Mesenteric fat pad (tissue), 1 donor: ENCODE data around the gene LARGE1. TPM values are rescaled to one million over a fixed set of nuclear protein-coding genes. Genes with fewer than 3 reads are reported as not detected.
"Not testable (repeated sequence)": the region's sequence is repeated elsewhere in the genome, so short reads cannot be mapped to it uniquely, and the experiment has no call there.

ENCODE experiments used
- DNase-seq: peaks from one replicate; pipeline ENCODE4 v3.0.0-alpha.2; 2020; ENCODE audit warnings: low spot score
- total RNA-seq: library from RNA; stranded (reverse); fragmentation: NEBNext Ultra II Directional; extraction: Animal tissue kit (Norgen Biotek cat#: 25700); gene quantifications from one replicate; pipeline ENCODE4 v1.2.1, GENCODE V29; 2021
- donor health status: DM: yes; HTN: yes; CAD: no.

The LARGE1 gene
- total RNA-seq, 1 donor from 2014 or later = 26.2 TPM

- no peak for DNase-seq
These were observed 534.7 kb downstream of the LARGE1 start for GRCh38 chr22:33385611-33386010.

DNA sequence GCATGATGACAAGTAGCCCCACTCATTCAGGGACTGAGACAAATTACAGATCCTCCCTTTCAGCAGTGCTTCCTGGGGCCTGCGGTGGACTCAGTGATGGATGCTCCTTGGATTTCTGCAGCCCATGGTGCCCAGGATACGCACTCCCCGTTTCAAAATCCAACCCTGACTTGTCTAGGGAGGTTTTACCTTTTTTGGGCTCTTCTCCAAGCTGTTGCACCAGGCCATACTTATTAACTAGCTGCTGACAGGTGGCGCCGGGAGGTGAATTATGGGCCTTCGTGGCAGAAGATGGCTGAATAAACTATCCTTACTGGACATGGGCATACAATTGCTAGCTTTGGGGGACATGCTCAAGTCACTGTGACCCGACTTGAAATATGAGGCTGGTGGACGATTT, 537.8 kb downstream of the LARGE1 start:
- DNase-seq = no peak

GRCh38 chr22:33381531-33382406, 538.5 kb downstream of the LARGE1 start:
- no peak for DNase-seq

- DNase-seq = no peak
These were observed 539.3 kb downstream of the LARGE1 start for GRCh38 chr22:33380789-33381530.

DNA sequence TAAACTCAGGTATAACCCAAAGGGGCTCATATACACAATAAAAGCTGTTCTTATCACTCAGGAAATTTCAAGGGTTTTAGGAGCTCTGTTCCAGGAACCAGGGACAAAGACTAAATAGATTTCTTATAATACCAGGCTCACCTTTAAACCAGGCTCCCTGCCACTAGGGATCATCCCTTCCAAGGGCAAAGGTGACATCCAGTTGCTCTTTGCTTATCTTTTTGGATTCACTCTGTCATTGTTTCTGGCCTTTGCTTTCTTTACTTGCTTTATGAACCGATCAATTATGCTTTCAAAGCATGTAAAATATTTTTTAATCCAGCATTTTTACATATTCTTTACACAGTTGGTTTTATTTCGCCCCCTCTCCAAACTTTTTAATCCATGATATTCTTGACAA, 540.4 kb downstream of the LARGE1 start:
- no peak for DNase-seq

DNA sequence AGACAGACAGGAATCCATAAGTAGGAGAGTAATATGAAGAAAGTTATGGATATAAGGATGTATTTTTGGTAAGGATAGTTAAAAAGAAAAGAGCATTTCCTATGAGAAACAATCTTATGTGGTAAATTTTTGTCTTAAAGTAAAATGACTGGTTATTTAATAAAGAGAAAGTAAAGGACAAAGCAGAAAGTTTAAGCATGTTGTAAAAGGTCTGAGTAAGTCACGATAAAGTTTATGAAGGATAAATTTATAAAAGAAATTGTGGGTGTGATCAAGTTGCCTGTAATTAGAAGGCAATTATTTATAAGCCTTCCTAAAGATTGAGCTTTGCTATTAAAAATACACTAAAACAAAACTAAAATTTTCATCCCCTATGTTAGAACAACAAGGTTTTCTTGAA, 547.4 kb downstream of the LARGE1 start:
- no peak for DNase-seq

DNA sequence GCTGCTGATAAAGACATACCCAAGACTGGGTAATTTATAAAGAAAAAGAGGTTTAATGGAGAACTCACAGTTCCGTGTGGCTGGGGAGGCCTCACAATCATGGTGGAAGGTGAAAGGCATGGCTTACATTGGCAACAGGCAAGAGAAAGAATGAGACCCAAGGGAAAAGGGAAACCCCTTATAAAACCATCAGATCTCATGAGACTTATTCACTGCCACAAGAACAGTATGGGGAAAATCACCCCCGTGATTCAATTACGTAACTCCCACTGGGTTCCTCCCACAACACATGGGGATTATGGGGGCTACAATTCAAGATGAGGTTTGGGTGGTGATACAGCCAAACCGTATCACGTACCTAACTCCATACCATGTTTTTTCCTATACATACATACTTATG, 557.0 kb downstream of the LARGE1 start:
- DNase-seq = not testable (repeated sequence)

DNA sequence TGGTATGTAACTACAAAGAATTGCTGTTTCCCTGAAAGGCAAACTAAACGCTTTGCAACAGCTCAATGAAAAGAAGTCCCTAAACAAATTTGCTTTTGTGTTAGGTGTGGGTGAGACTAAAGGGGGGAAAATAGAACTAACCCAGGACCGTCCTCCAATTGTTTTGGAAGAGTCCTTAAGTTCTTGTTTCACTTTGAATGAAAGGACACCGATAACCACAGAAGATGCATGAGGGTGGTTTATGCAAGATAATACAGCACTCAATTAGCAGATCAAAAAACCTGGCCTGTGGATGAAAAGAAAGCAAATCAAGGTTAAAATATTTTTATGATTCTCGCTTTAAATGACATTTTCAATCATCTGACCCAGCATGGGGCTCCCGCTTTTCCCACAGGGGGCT, 557.6 kb downstream of the LARGE1 start:
- DNase-seq = no peak

- DNase-seq = no peak
These were observed 558.7 kb downstream of the LARGE1 start for GRCh38 chr22:33361581-33361980.

DNA sequence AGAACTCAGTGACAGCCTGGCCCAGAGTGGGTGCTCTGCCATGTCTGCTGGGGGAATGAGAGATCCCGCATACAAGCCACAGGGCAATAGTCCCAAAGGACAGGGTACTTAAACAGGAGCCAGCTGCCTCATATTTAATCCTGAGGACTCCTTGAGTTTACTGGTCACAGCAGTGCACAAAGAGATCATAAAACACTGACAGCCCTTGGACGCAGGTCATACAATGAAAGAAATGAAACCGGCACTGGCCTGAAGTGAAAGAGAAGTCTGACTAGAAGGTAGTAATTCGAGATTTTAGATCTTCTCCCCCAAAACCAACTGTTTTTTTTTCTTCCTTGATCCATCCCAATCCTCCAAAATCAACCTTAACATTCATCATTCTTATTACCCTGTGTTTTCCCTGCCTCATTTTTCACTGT, 562.3 kb downstream of the LARGE1 start:
- no peak for DNase-seq

GRCh38 chr22:33354928-33355327, 565.3 kb downstream of the LARGE1 start:
- DNase-seq = no peak

DNA sequence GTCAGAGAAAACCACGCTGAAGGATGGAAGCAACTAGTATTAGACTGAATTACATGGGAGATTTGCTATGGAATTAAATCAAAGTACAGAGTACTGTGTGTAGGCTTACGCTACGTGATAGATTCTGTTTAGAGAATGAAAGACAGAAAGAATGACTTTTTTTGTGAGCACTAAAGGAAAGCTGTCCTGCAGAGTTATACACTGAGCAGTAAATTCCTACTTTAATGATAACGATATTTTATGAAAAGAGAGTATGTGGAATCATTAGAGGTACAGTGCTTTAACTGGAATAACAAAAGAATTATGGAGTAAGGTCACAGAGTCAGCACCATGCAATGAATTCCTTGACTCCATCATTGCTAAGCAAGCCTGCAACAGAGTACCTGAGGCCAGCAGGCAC, 566.8 kb downstream of the LARGE1 start:
- DNase-seq = no peak

- no peak for DNase-seq
These were observed 567.5 kb downstream of the LARGE1 start for GRCh38 chr22:33352768-33353167.

GRCh38 chr22:33350961-33351360, 569.3 kb downstream of the LARGE1 start:
- no peak for DNase-seq

- DNase-seq = no peak
These were observed 569.8 kb downstream of the LARGE1 start for GRCh38 chr22:33350491-33350890.

GRCh38 chr22:33347002-33347401, 573.3 kb downstream of the LARGE1 start:
- DNase-seq = no peak

- DNase-seq = no peak
These were observed 578.7 kb downstream of the LARGE1 start for GRCh38 chr22:33341611-33342010.

DNA sequence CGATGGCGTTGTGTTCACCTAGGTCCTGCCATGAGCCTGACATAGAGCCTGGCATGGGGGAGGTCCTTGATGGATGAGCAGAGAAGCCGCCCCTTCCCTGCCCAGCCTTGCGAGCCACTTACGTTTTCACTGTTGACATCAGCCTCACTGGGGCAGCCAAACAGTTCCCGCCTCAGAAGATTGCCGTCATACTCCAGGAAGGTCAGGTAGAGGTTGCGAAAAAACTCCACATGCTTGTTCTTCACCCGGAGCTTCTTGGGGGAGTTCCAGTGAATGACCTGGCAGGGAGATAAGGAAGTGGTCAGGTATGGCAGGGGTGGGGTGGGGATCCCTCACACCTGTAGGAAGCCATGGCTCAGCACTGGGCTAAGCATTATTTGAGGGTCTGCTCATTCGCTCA, 582.8 kb downstream of the LARGE1 start:
- no peak for DNase-seq

DNA sequence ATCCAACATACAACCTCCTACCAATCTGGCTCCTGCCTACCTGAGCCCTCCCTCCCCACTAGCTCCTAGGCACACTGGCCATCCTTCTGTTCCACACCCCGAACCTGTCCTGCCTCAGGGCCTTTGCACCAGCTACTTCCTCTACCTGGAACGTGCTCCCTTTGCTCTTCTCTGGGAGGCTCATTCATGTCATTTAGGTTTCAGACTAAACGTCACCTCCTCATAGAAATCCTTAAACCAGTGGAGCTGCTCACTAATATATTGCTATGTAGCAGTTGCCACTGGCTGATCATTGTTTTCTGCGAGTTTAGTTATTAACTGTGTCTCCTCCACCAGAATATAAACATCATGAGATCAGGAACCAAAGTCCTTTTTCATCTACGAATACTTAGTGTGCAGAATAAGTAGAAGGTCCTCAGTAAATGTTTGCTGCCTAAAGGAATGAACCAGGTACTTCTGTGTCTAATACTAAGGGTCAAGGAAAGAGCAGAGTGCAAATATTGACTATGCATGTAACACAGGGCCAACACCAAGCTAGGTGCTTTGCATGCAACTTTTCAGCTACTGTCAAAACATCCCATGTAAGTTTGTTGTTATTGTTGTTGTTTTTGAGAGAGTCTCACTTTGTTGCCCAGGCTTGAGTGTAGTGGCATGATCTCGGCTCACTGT, 584.5 kb downstream of the LARGE1 start:
- DNase-seq = no peak

- no peak for DNase-seq
These were observed 587.7 kb downstream of the LARGE1 start for GRCh38 chr22:33332538-33332937.

- DNase-seq = no peak
These were observed 589.3 kb downstream of the LARGE1 start for GRCh38 chr22:33331017-33331416.

GRCh38 chr22:33330534-33330933, 589.7 kb downstream of the LARGE1 start:
- DNase-seq = no peak
